ENCODE measurements around the gene MORF4L2.
"Not testable (repeated sequence)": the region's sequence is repeated elsewhere in the genome, so short reads cannot be mapped to it uniquely, and the experiment has no call there.

MORF4L2 gene

GRCh38 chrX:103678199-103678993, 8.1 kb downstream of the MORF4L2 start:
- no peak for DNase-seq

GRCh38 chrX:103674531-103675454, 11.7 kb downstream of the MORF4L2 start:
- no peak for DNase-seq

- DNase-seq: no peak
These were observed 16.8 kb downstream of the MORF4L2 start for GRCh38 chrX:103669745-103670144.

GRCh38 chrX:103666202-103667107, 20.0 kb downstream of the MORF4L2 start:
- DNase-seq: no peak

- no peak for DNase-seq
These were observed 22.3 kb downstream of the MORF4L2 start for GRCh38 chrX:103663981-103664762.

GRCh38 chrX:103659460-103659859, 27.0 kb downstream of the MORF4L2 start:
- DNase-seq: not testable (repeated sequence)

- DNase-seq: no peak
These were observed 27.6 kb downstream of the MORF4L2 start for GRCh38 chrX:103658681-103659433.

GRCh38 chrX:103657066-103657465, 29.4 kb downstream of the MORF4L2 start:
- DNase-seq: not testable (repeated sequence)

- DNase-seq: no peak
These were observed 29.9 kb downstream of the MORF4L2 start for GRCh38 chrX:103656617-103657016.

GRCh38 chrX:103655230-103656000, 31.1 kb downstream of the MORF4L2 start:
- not testable (repeated sequence) for DNase-seq

- DNase-seq: no peak
These were observed 35.2 kb downstream of the MORF4L2 start for GRCh38 chrX:103651151-103651773.

GRCh38 chrX:103647630-103648029, 38.9 kb downstream of the MORF4L2 start:
- DNase-seq: no peak

- DNase-seq: no peak
These were observed 42.4 kb downstream of the MORF4L2 start for GRCh38 chrX:103644125-103644524.

GRCh38 chrX:103640401-103641155, 45.9 kb downstream of the MORF4L2 start:
- no peak for DNase-seq

- not testable (repeated sequence) for DNase-seq
These were observed 47.8 kb downstream of the MORF4L2 start for GRCh38 chrX:103638479-103639346.

GRCh38 chrX:103637604-103638338, 48.7 kb downstream of the MORF4L2 start:
- DNase-seq: no peak

- no peak for DNase-seq
These were observed 51.1 kb downstream of the MORF4L2 start for GRCh38 chrX:103635436-103635835.

Data from CD4-positive, alpha-beta T cell treated with Interferon alpha-2 for 1 hour (primary cell).